HFFc6 (cell line): ENCODE data around the gene EDA. TPM values are rescaled to one million over a fixed set of nuclear protein-coding genes. Genes with fewer than 3 reads are reported as not detected.

Experiments used
- DNase-seq: peaks from one replicate; pipeline ENCODE4 v3.0.0-alpha.2; 2018
- H3K27ac Mint-ChIP-seq: 2 replicates; pipeline ENCODE4 v1.8.0; 2020; ENCODE audit warnings: mild to moderate bottlenecking, mixed read lengths
- H3K27me3 Mint-ChIP-seq: 2 replicates; pipeline ENCODE4 v1.8.0; 2021; ENCODE audit warnings: mild to moderate bottlenecking, moderate library complexity, mixed read lengths; ENCODE audit not compliant: insufficient read depth
- H3K36me3 Mint-ChIP-seq: 2 replicates; pipeline ENCODE4 v1.8.0; 2021; ENCODE audit warnings: low read depth, mixed read lengths
- H3K4me1 Mint-ChIP-seq: 2 replicates; pipeline ENCODE4 v1.8.0; 2020; ENCODE audit warnings: low read depth, mixed read lengths
- H3K4me3 Mint-ChIP-seq: 2 replicates; pipeline ENCODE4 v1.8.0; 2020; ENCODE audit warnings: mild to moderate bottlenecking, moderate library complexity, mixed read lengths
- H3K9me3 Mint-ChIP-seq: 2 replicates; pipeline ENCODE4 v1.8.0; 2020; ENCODE audit warnings: mild to moderate bottlenecking, mixed read lengths
- total RNA-seq, 6 experiments: library from RNA; stranded (reverse); fragmentation: NEBNext Ultra II Directional; extraction: Animal tissue kit (Norgen Biotek cat#: 25700); gene quantifications; 2 replicates in 1 of 6; 3 replicates in 5 of 6; pipeline ENCODE4 v1.2.3, GENCODE V29; 2021
- TF ChIP-seq, protein P1 (sequence below): fragments of 200-600 bp; sonication (generic); IDR thresholded peaks from 2 replicates; pipeline ENCODE4 v1.5.0; 2021; ENCODE audit warnings: antibody characterized with exemption, mild to moderate bottlenecking

Gene EDA
- total RNA-seq, 6 experiments from 2014 or later, result 0.08 to 0.34 (median 0.14) TPM

DNA sequence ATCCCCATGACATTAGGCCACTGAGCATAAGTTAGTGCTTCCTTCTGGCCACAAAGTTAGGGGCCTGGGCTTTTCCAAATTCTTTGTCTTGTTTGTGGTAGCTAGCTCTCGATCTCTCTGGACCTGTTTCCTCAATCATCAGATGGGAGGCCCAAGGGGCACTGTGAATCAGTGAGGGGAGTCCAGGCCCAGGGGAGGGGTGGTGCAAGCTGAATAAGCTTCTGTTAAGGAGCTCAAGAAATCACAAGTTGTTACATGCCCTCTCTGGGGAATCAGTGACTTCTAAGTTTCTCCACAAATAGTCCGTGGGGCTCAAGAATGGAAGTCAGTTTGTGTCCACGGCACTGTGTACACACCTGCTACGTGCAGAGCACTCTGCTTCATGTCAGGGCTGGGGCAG, 418.7 kb downstream of the EDA start:
- TF ChIP-seq, protein P1, sequence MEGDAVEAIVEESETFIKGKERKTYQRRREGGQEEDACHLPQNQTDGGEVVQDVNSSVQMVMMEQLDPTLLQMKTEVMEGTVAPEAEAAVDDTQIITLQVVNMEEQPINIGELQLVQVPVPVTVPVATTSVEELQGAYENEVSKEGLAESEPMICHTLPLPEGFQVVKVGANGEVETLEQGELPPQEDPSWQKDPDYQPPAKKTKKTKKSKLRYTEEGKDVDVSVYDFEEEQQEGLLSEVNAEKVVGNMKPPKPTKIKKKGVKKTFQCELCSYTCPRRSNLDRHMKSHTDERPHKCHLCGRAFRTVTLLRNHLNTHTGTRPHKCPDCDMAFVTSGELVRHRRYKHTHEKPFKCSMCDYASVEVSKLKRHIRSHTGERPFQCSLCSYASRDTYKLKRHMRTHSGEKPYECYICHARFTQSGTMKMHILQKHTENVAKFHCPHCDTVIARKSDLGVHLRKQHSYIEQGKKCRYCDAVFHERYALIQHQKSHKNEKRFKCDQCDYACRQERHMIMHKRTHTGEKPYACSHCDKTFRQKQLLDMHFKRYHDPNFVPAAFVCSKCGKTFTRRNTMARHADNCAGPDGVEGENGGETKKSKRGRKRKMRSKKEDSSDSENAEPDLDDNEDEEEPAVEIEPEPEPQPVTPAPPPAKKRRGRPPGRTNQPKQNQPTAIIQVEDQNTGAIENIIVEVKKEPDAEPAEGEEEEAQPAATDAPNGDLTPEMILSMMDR, result no peak
- peaks cover 10% of the 10 kb centered on the region; the same call in 1 of the 2 replicates for H3K4me1 Mint-ChIP-seq
- no peak for DNase-seq
- no peak overlapping the region for H3K4me3 Mint-ChIP-seq
- H3K36me3 Mint-ChIP-seq, result no peaks in the 10 kb centered on the region
- no peak overlapping the region for H3K27ac Mint-ChIP-seq
- H3K9me3 Mint-ChIP-seq, result no peaks in the 10 kb centered on the region
- no peaks in the 10 kb centered on the region; the same call in 1 of the 2 replicates for H3K27me3 Mint-ChIP-seq

- no peak overlapping the region for H3K27ac Mint-ChIP-seq
- peaks cover 5% of the 10 kb centered on the region for H3K4me1 Mint-ChIP-seq
- peaks cover 2% of the 10 kb centered on the region; the same call in 1 of the 2 replicates for H3K27me3 Mint-ChIP-seq
- TF ChIP-seq, protein P1, result no peak
- H3K36me3 Mint-ChIP-seq, result no peaks in the 10 kb centered on the region
- no peaks in the 10 kb centered on the region for H3K9me3 Mint-ChIP-seq
- H3K4me3 Mint-ChIP-seq, result no peak overlapping the region
- DNase-seq, result no peak
Measured at GRCh38 chrX:70038515-70038914, 422.6 kb downstream of the EDA start.

GRCh38 chrX:70038951-70039350, 423.0 kb downstream of the EDA start:
- no peak for DNase-seq
- H3K4me1 Mint-ChIP-seq, result peaks cover 5% of the 10 kb centered on the region
- no peaks in the 10 kb centered on the region for H3K9me3 Mint-ChIP-seq
- H3K4me3 Mint-ChIP-seq, result no peak overlapping the region
- H3K27me3 Mint-ChIP-seq, result peaks cover 2% of the 10 kb centered on the region; the same call in 1 of the 2 replicates
- H3K27ac Mint-ChIP-seq, result no peak overlapping the region
- H3K36me3 Mint-ChIP-seq, result no peaks in the 10 kb centered on the region
- TF ChIP-seq, protein P1, result no peak

GRCh38 chrX:70039758-70040157, 423.8 kb downstream of the EDA start:
- Mint-ChIP-seq H3K36me3 (no peaks in the 10 kb centered on the region), H3K27ac (no peak overlapping the region), H3K4me3 (no peak overlapping the region), H3K4me1 (peaks cover 10% of the 10 kb centered on the region), H3K9me3 (no peaks in the 10 kb centered on the region), H3K27me3 (peaks cover 2% of the 10 kb centered on the region; the same call in 1 of the 2 replicates)
- TF ChIP-seq, protein P1, result no peak
- peak; percentile 7 for DNase-seq

DNA sequence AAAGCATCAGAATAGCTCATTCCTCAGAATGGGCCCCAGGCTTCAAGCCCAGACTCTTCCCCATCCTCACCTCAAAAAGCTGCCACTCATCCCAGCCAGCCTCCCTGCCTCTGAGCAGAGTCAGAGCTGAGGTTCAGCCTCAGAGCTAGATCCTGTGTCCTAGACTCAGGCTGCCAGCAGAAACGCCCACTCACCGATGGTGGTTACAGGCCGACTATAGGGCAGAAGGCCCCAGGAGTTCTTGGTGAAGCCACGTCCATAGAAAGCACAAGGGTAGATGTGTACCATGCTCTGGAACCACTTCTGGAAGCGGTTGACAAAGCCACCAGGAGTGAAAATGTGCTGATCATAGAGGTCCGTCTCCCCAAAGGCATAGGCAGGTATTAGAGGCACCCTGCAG, 426.1 kb downstream of the EDA start:
- TF ChIP-seq, protein P1, result no peak
- H3K4me1 Mint-ChIP-seq, result peaks cover 19% of the 10 kb centered on the region
- no peaks in the 10 kb centered on the region for H3K9me3 Mint-ChIP-seq
- H3K27ac Mint-ChIP-seq, result no peak overlapping the region
- no peak for DNase-seq
- no peak overlapping the region for H3K4me3 Mint-ChIP-seq
- H3K36me3 Mint-ChIP-seq, result no peaks in the 10 kb centered on the region
- peaks cover 2% of the 10 kb centered on the region; the same call in 1 of the 2 replicates for H3K27me3 Mint-ChIP-seq
